ENCODE measurements around the gene FAM3D.

FAM3D gene

DNA sequence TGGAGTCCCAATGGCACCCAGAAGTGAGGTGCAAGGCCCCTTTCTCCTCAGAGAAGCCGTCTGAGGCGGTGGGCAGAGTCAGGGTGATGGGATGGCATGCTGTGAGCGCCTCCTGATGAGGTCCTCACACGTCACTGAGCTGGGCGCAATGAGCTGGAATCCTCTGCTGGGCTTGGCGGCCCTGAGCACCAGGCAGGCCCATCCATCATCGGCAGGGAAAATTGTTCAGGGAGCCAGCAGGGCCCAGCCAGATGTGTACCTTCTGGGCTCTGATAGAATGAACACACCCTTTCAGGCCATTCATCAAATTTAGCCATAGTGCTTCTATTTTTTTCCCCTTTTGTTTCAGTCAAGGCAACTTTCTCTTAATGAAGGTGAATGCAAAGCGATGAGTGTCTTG is 43.7 kb downstream of the FAM3D start:
- no peaks in the 10 kb centered on the region for H3K27me3 ChIP-seq (ENCODE audit: insufficient read depth, poor library complexity, severe bottlenecking)
- TF ChIP-seq GABPA (IDR thresholded peaks at IDR 0.05; ENCODE audit: low read depth) (no peak), POLR2AphosphoS5 (IDR thresholded peaks at IDR 0.05; ENCODE audit: low read depth) (no peak), SPI1 (IDR thresholded peaks at IDR 0.05; ENCODE audit: borderline replicate concordance, low read depth) (no peak)
- TF ChIP-seq, protein P1, sequence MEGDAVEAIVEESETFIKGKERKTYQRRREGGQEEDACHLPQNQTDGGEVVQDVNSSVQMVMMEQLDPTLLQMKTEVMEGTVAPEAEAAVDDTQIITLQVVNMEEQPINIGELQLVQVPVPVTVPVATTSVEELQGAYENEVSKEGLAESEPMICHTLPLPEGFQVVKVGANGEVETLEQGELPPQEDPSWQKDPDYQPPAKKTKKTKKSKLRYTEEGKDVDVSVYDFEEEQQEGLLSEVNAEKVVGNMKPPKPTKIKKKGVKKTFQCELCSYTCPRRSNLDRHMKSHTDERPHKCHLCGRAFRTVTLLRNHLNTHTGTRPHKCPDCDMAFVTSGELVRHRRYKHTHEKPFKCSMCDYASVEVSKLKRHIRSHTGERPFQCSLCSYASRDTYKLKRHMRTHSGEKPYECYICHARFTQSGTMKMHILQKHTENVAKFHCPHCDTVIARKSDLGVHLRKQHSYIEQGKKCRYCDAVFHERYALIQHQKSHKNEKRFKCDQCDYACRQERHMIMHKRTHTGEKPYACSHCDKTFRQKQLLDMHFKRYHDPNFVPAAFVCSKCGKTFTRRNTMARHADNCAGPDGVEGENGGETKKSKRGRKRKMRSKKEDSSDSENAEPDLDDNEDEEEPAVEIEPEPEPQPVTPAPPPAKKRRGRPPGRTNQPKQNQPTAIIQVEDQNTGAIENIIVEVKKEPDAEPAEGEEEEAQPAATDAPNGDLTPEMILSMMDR (IDR thresholded peaks at IDR 0.05; ENCODE audit: insufficient read depth, low read length), result no peak
- TF ChIP-seq, protein P2, sequence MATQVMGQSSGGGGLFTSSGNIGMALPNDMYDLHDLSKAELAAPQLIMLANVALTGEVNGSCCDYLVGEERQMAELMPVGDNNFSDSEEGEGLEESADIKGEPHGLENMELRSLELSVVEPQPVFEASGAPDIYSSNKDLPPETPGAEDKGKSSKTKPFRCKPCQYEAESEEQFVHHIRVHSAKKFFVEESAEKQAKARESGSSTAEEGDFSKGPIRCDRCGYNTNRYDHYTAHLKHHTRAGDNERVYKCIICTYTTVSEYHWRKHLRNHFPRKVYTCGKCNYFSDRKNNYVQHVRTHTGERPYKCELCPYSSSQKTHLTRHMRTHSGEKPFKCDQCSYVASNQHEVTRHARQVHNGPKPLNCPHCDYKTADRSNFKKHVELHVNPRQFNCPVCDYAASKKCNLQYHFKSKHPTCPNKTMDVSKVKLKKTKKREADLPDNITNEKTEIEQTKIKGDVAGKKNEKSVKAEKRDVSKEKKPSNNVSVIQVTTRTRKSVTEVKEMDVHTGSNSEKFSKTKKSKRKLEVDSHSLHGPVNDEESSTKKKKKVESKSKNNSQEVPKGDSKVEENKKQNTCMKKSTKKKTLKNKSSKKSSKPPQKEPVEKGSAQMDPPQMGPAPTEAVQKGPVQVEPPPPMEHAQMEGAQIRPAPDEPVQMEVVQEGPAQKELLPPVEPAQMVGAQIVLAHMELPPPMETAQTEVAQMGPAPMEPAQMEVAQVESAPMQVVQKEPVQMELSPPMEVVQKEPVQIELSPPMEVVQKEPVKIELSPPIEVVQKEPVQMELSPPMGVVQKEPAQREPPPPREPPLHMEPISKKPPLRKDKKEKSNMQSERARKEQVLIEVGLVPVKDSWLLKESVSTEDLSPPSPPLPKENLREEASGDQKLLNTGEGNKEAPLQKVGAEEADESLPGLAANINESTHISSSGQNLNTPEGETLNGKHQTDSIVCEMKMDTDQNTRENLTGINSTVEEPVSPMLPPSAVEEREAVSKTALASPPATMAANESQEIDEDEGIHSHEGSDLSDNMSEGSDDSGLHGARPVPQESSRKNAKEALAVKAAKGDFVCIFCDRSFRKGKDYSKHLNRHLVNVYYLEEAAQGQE (IDR thresholded peaks at IDR 0.05; ENCODE audit: insufficient replicate concordance, low read depth), result no peak
- no peak overlapping the region for H3K4me3 ChIP-seq (replicated peaks; ENCODE audit: insufficient read depth, low read length)
- no peak for DNase-seq (ENCODE audit: low read depth in 1 of 2, low spot score in 1 of 2)
- H3K27ac ChIP-seq (replicated peaks), result no peak overlapping the region

GRCh38 chr3:58622436-58622835 is 44.1 kb downstream of the FAM3D start:
- no peak for DNase-seq (ENCODE audit: low read depth in 1 of 2, low spot score in 1 of 2)
- H3K27me3 ChIP-seq (ENCODE audit: insufficient read depth, poor library complexity, severe bottlenecking), result no peaks in the 10 kb centered on the region
- H3K4me3 ChIP-seq (replicated peaks; ENCODE audit: insufficient read depth, low read length), result no peak overlapping the region
- H3K27ac ChIP-seq (replicated peaks), result no peak overlapping the region
- TF ChIP-seq POLR2AphosphoS5 (IDR thresholded peaks at IDR 0.05; ENCODE audit: low read depth), result no peak
- TF ChIP-seq, protein P2 (IDR thresholded peaks at IDR 0.05; ENCODE audit: insufficient replicate concordance, low read depth), result no peak
- no peak for TF ChIP-seq GABPA (IDR thresholded peaks at IDR 0.05; ENCODE audit: low read depth)
- TF ChIP-seq, protein P1 (IDR thresholded peaks at IDR 0.05; ENCODE audit: insufficient read depth, low read length), result no peak
- TF ChIP-seq SPI1 (IDR thresholded peaks at IDR 0.05; ENCODE audit: borderline replicate concordance, low read depth), result no peak

GRCh38 chr3:58621086-58621830 is 45.3 kb downstream of the FAM3D start:
- H3K27me3 ChIP-seq (ENCODE audit: insufficient read depth, poor library complexity, severe bottlenecking), result no peaks in the 10 kb centered on the region
- H3K4me3 ChIP-seq (replicated peaks; ENCODE audit: insufficient read depth, low read length), result no peak overlapping the region
- no peak for DNase-seq (ENCODE audit: low read depth in 1 of 2, low spot score in 1 of 2)
- TF ChIP-seq SPI1 (IDR thresholded peaks at IDR 0.05; ENCODE audit: borderline replicate concordance, low read depth) (no peak), POLR2AphosphoS5 (IDR thresholded peaks at IDR 0.05; ENCODE audit: low read depth) (no peak), GABPA (IDR thresholded peaks at IDR 0.05; ENCODE audit: low read depth) (no peak)
- TF ChIP-seq, protein P2 (IDR thresholded peaks at IDR 0.05; ENCODE audit: insufficient replicate concordance, low read depth), result no peak
- TF ChIP-seq, protein P1 (IDR thresholded peaks at IDR 0.05; ENCODE audit: insufficient read depth, low read length), result no peak
- H3K27ac ChIP-seq (replicated peaks), result no peak overlapping the region

Measured in HL-60 (cell line).